Keratinocyte (primary cell): ENCODE measurements around the gene TTN.

Experiments used
- EZH2 ChIP-seq: IDR thresholded peaks from one replicate; pipeline ENCODE4 v1.6.1; 2012; ENCODE audit warnings: inconsistent platforms, mild to moderate bottlenecking, low read length, moderate library complexity
- TF ChIP-seq, protein P1 (sequence below), 3 experiments: IDR thresholded peaks in 1 of 3; conservative IDR thresholded peaks in 1 of 3; optimal IDR thresholded peaks in 1 of 3; 2 replicates in 2 of 3; 3 replicates in 1 of 3; pipeline versions ENCODE3 to v1.5.1; 2011; ENCODE audit warnings: low read length in 3 of 3, mild to moderate bottlenecking in 3 of 3, moderate library complexity in 2 of 3, control low read depth in 1 of 3, inconsistent platforms in 1 of 3; ENCODE audit not compliant: insufficient read depth in 2 of 3; ENCODE audit errors: extremely low read depth in 1 of 3

DNA sequence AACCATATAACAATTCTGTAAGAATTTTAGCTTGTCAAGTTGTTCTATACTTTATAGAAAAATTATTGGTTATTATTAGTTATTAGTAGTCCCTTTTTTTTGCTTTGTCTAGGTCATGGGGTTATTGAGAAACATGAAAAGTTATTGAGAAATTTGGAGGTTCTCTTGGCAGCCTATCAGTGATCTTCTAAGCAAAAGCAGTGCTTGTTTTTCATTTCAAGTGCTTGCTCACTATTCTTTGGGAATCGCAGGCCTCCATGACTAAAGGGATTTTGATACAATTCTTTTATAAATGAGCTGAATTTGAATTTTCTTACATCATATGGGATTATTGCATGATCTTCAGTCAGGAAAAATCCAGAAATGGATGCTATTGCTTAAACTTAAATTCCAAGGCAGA, 301.1 kb downstream of the TTN start:
- TF ChIP-seq, protein P1, sequence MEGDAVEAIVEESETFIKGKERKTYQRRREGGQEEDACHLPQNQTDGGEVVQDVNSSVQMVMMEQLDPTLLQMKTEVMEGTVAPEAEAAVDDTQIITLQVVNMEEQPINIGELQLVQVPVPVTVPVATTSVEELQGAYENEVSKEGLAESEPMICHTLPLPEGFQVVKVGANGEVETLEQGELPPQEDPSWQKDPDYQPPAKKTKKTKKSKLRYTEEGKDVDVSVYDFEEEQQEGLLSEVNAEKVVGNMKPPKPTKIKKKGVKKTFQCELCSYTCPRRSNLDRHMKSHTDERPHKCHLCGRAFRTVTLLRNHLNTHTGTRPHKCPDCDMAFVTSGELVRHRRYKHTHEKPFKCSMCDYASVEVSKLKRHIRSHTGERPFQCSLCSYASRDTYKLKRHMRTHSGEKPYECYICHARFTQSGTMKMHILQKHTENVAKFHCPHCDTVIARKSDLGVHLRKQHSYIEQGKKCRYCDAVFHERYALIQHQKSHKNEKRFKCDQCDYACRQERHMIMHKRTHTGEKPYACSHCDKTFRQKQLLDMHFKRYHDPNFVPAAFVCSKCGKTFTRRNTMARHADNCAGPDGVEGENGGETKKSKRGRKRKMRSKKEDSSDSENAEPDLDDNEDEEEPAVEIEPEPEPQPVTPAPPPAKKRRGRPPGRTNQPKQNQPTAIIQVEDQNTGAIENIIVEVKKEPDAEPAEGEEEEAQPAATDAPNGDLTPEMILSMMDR (optimal IDR thresholded peaks at IDR 0.05 in 1 of 3, IDR thresholded peaks at IDR 0.05 in 1 of 3, conservative IDR thresholded peaks at IDR 0.05 in 1 of 3; ENCODE audit: extremely low read depth in 1 of 3, insufficient read depth in 2 of 3, low read length in 3 of 3): no peak
- TF ChIP-seq EZH2: no peak
